ENCODE data around the gene SH3BP5L.

DNA sequence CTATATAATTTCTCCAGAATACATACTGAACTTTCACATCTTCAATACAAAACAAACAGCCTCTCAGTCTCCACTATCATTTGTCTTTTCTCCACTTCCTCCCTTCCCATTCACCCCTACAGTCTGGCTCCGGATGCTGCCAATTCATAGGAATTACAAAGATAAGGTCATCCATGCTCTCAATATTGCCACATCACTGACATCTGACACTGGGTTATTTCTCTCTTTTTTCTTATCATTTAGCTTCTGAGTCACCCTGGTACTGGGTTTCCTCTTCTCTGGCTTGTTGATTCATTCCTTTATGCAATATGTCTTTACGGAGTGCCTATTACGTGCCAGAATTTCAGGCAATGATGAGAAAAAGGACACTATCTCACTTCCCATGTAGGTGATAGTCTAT is 3.1 kb upstream of the SH3BP5L start:
- TF ChIP-seq, protein P1, sequence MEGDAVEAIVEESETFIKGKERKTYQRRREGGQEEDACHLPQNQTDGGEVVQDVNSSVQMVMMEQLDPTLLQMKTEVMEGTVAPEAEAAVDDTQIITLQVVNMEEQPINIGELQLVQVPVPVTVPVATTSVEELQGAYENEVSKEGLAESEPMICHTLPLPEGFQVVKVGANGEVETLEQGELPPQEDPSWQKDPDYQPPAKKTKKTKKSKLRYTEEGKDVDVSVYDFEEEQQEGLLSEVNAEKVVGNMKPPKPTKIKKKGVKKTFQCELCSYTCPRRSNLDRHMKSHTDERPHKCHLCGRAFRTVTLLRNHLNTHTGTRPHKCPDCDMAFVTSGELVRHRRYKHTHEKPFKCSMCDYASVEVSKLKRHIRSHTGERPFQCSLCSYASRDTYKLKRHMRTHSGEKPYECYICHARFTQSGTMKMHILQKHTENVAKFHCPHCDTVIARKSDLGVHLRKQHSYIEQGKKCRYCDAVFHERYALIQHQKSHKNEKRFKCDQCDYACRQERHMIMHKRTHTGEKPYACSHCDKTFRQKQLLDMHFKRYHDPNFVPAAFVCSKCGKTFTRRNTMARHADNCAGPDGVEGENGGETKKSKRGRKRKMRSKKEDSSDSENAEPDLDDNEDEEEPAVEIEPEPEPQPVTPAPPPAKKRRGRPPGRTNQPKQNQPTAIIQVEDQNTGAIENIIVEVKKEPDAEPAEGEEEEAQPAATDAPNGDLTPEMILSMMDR (conservative IDR thresholded peaks at IDR 0.05; ENCODE audit: low read depth in 2 of 2) = no peak
- no peak for TF ChIP-seq EZH2phosphoT487 (IDR thresholded peaks at IDR 0.05; ENCODE audit: unreplicated experiment)
- TF ChIP-seq POLR2AphosphoS5 (IDR thresholded peaks at IDR 0.05; ENCODE audit: low read depth) = no peak
- TF ChIP-seq, protein P2, sequence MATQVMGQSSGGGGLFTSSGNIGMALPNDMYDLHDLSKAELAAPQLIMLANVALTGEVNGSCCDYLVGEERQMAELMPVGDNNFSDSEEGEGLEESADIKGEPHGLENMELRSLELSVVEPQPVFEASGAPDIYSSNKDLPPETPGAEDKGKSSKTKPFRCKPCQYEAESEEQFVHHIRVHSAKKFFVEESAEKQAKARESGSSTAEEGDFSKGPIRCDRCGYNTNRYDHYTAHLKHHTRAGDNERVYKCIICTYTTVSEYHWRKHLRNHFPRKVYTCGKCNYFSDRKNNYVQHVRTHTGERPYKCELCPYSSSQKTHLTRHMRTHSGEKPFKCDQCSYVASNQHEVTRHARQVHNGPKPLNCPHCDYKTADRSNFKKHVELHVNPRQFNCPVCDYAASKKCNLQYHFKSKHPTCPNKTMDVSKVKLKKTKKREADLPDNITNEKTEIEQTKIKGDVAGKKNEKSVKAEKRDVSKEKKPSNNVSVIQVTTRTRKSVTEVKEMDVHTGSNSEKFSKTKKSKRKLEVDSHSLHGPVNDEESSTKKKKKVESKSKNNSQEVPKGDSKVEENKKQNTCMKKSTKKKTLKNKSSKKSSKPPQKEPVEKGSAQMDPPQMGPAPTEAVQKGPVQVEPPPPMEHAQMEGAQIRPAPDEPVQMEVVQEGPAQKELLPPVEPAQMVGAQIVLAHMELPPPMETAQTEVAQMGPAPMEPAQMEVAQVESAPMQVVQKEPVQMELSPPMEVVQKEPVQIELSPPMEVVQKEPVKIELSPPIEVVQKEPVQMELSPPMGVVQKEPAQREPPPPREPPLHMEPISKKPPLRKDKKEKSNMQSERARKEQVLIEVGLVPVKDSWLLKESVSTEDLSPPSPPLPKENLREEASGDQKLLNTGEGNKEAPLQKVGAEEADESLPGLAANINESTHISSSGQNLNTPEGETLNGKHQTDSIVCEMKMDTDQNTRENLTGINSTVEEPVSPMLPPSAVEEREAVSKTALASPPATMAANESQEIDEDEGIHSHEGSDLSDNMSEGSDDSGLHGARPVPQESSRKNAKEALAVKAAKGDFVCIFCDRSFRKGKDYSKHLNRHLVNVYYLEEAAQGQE (IDR thresholded peaks at IDR 0.05; ENCODE audit: unreplicated experiment) = no peak
- TF ChIP-seq EZH2 (IDR thresholded peaks at IDR 0.05; ENCODE audit: low read depth, unreplicated experiment) = no peak
- TF ChIP-seq NANOG (IDR thresholded peaks at IDR 0.05; ENCODE audit: borderline replicate concordance) = no peak
- TF ChIP-seq ZNF331 (CRISPR knock-in tag; IDR thresholded peaks at IDR 0.05; ENCODE audit: low read depth) = no peak
- TF ChIP-seq, protein P3, sequence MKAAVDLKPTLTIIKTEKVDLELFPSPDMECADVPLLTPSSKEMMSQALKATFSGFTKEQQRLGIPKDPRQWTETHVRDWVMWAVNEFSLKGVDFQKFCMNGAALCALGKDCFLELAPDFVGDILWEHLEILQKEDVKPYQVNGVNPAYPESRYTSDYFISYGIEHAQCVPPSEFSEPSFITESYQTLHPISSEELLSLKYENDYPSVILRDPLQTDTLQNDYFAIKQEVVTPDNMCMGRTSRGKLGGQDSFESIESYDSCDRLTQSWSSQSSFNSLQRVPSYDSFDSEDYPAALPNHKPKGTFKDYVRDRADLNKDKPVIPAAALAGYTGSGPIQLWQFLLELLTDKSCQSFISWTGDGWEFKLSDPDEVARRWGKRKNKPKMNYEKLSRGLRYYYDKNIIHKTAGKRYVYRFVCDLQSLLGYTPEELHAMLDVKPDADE (IDR thresholded peaks at IDR 0.05) = no peak
- TF ChIP-seq JUNB (IDR thresholded peaks at IDR 0.05; ENCODE audit: unreplicated experiment) = no peak

Measured in GM23338 (cell line).